Urinary bladder (tissue), 4 donors: ENCODE results near the gene KLF11. TPM values are rescaled to one million over a fixed set of nuclear protein-coding genes. Genes with fewer than 3 reads are reported as not detected.
"Not testable (repeated sequence)": the region's sequence is repeated elsewhere in the genome, so short reads cannot be mapped to it uniquely, and the experiment has no call there.

Experiments used
- DNase-seq: peaks from one replicate; pipeline ENCODE4 v3.0.0-alpha.2; 2015; ENCODE audit errors: extremely low spot score
- H3K27ac ChIP-seq: one replicate; pipeline ENCODE4 v1.5.1; 2013; ENCODE audit warnings: low read depth, mild to moderate bottlenecking, moderate library complexity
- H3K36me3 ChIP-seq: one replicate; pipeline ENCODE4 v1.6.1; 2013; ENCODE audit warnings: mild to moderate bottlenecking, moderate library complexity; ENCODE audit not compliant: insufficient read depth
- H3K4me1 ChIP-seq: one replicate; pipeline ENCODE4 v1.6.1; 2013; ENCODE audit warnings: mild to moderate bottlenecking, moderate library complexity; ENCODE audit not compliant: insufficient read depth
- H3K4me3 ChIP-seq: one replicate; pipeline ENCODE4 v1.5.1; 2013; ENCODE audit warnings: low read depth, low read length
- WGBS: extraction: QIAGEN DNeasy Blood & Tissue Kit; methylation state at CpG from one replicate; pipeline ENCODE4 v1.1.7; 2013; 5-methylcytosine and 5-hydroxymethylcytosine counted together
- polyA plus RNA-seq: library from polyadenylated mRNA; stranded (reverse); fragments of 200-250 nt; gene quantifications from one replicate; pipeline ENCODE4 v1.2.3, GENCODE V29; 2013
- total RNA-seq: library from RNA; depleted of rRNA; stranded (reverse); fragments of >200 nt; gene quantifications from one replicate; pipeline ENCODE4 v1.2.3, GENCODE V29; 2014
- donor health status: healthy with polysubstance abuse.
- donor health status: healthy.

KLF11 gene
- total and polyA plus RNA-seq, 2 donors = 17.7 to 20.7 TPM

GRCh38 chr2:10004836-10005235 lies 38.5 kb upstream of the KLF11 start:
- H3K4me3 ChIP-seq = no peak overlapping the region
- WGBS = 97% methylated on average over 3 of the region's 3 CpGs
- H3K36me3 ChIP-seq = no peaks in the 10 kb centered on the region
- H3K4me1 ChIP-seq = no peaks in the 10 kb centered on the region
- H3K27ac ChIP-seq = no peak overlapping the region
- DNase-seq = no peak

GRCh38 chr2:10005461-10006235 lies 37.7 kb upstream of the KLF11 start:
- WGBS = 97% methylated on average over 17 of the region's 17 CpGs

GRCh38 chr2:10006236-10007161 lies 36.9 kb upstream of the KLF11 start:
- DNase-seq = no peak

More at GRCh38 chr2:10005461-10006235, 37.7 kb upstream of the KLF11 start:
- no peaks in the 10 kb centered on the region for H3K36me3 ChIP-seq
- DNase-seq = no peak
- H3K27ac ChIP-seq = no peak overlapping the region
- no peak overlapping the region for H3K4me3 ChIP-seq
- no peaks in the 10 kb centered on the region for H3K4me1 ChIP-seq

GRCh38 chr2:10007435-10007834 lies 35.9 kb upstream of the KLF11 start:
- DNase-seq = no peak
- no peaks in the 10 kb centered on the region for H3K36me3 ChIP-seq
- WGBS = 58% methylated on average over 9 of the region's 9 CpGs
- H3K4me1 ChIP-seq = no peaks in the 10 kb centered on the region
- H3K4me3 ChIP-seq = no peak overlapping the region
- H3K27ac ChIP-seq = no peak overlapping the region

More at GRCh38 chr2:10006236-10007161, 36.9 kb upstream of the KLF11 start:
- 44% methylated on average over 64 of the region's 64 CpGs for WGBS
- Histone ChIP-seq H3K4me3 (no peak overlapping the region), H3K27ac (no peak overlapping the region), H3K4me1 (no peaks in the 10 kb centered on the region), H3K36me3 (no peaks in the 10 kb centered on the region)

- Histone ChIP-seq H3K4me3 (no peak overlapping the region), H3K27ac (no peak overlapping the region)
- 82% methylated on average over 22 of the region's 22 CpGs for WGBS
These were observed 35.2 kb upstream of the KLF11 start for GRCh38 chr2:10007921-10008808.

GRCh38 chr2:10008809-10009176 lies 34.6 kb upstream of the KLF11 start:
- no peaks in the 10 kb centered on the region for H3K36me3 ChIP-seq
- H3K27ac ChIP-seq = no peak overlapping the region
- no peak overlapping the region for H3K4me3 ChIP-seq
- 91% methylated on average over 9 of the region's 9 CpGs for whole genome bisulfite sequencing
- DNase-seq = no peak
- H3K4me1 ChIP-seq = no peaks in the 10 kb centered on the region

More at GRCh38 chr2:10007921-10008808, 35.2 kb upstream of the KLF11 start:
- DNase-seq = no peak
- no peaks in the 10 kb centered on the region for H3K4me1 ChIP-seq
- H3K36me3 ChIP-seq = no peaks in the 10 kb centered on the region

- WGBS = 88% methylated on average over 19 of the region's 19 CpGs
- no peak overlapping the region for H3K4me3 ChIP-seq
- no peak for DNase-seq
These were observed 34.0 kb upstream of the KLF11 start for GRCh38 chr2:10009271-10009810.

GRCh38 chr2:10009811-10010781 lies 33.3 kb upstream of the KLF11 start:
- no peak for DNase-seq
- no peaks in the 10 kb centered on the region for H3K4me1 ChIP-seq
- H3K27ac ChIP-seq = no peak overlapping the region
- no peak overlapping the region for H3K4me3 ChIP-seq
- no peaks in the 10 kb centered on the region for H3K36me3 ChIP-seq
- 59% methylated on average over 36 of the region's 36 CpGs for WGBS

More at GRCh38 chr2:10009271-10009810, 34.0 kb upstream of the KLF11 start:
- Histone ChIP-seq H3K27ac (no peak overlapping the region), H3K4me1 (no peaks in the 10 kb centered on the region), H3K36me3 (no peaks in the 10 kb centered on the region)

GRCh38 chr2:10010861-10011605 lies 32.3 kb upstream of the KLF11 start:
- H3K4me1 ChIP-seq, H3K27ac ChIP-seq, H3K36me3 ChIP-seq, H3K4me3 ChIP-seq, DNase-seq: not testable (repeated sequence)
- WGBS = 97% methylated on average over 52 of the region's 52 CpGs

GRCh38 chr2:10011606-10012325 lies 31.6 kb upstream of the KLF11 start:
- not testable (repeated sequence) for H3K36me3 ChIP-seq, DNase-seq, H3K4me1 ChIP-seq, H3K4me3 ChIP-seq, H3K27ac ChIP-seq
- WGBS = 96% methylated on average over 61 of the region's 61 CpGs

- H3K27ac ChIP-seq, H3K4me1 ChIP-seq, DNase-seq, H3K36me3 ChIP-seq, H3K4me3 ChIP-seq: not testable (repeated sequence)
- WGBS = 95% methylated on average over 37 of the region's 37 CpGs
These were observed 30.9 kb upstream of the KLF11 start for GRCh38 chr2:10012366-10012962.
